T-helper 1 cell (primary cell): ENCODE measurements around the gene STRA6.

ENCODE experiments used
- DNase-seq, 5 donors: peaks; one replicate each; pipeline ENCODE4 v3.0.0-alpha.2; 2012 to 2020
- total RNA-seq, 4 donors: gene quantifications; one replicate each; lab custom pipeline; 2026; lab: John Stamatoyannopoulos, UW

The STRA6 gene, protein sequence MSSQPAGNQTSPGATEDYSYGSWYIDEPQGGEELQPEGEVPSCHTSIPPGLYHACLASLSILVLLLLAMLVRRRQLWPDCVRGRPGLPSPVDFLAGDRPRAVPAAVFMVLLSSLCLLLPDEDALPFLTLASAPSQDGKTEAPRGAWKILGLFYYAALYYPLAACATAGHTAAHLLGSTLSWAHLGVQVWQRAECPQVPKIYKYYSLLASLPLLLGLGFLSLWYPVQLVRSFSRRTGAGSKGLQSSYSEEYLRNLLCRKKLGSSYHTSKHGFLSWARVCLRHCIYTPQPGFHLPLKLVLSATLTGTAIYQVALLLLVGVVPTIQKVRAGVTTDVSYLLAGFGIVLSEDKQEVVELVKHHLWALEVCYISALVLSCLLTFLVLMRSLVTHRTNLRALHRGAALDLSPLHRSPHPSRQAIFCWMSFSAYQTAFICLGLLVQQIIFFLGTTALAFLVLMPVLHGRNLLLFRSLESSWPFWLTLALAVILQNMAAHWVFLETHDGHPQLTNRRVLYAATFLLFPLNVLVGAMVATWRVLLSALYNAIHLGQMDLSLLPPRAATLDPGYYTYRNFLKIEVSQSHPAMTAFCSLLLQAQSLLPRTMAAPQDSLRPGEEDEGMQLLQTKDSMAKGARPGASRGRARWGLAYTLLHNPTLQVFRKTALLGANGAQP
- 0 reads per million in 4 donors for total RNA-seq

DNA sequence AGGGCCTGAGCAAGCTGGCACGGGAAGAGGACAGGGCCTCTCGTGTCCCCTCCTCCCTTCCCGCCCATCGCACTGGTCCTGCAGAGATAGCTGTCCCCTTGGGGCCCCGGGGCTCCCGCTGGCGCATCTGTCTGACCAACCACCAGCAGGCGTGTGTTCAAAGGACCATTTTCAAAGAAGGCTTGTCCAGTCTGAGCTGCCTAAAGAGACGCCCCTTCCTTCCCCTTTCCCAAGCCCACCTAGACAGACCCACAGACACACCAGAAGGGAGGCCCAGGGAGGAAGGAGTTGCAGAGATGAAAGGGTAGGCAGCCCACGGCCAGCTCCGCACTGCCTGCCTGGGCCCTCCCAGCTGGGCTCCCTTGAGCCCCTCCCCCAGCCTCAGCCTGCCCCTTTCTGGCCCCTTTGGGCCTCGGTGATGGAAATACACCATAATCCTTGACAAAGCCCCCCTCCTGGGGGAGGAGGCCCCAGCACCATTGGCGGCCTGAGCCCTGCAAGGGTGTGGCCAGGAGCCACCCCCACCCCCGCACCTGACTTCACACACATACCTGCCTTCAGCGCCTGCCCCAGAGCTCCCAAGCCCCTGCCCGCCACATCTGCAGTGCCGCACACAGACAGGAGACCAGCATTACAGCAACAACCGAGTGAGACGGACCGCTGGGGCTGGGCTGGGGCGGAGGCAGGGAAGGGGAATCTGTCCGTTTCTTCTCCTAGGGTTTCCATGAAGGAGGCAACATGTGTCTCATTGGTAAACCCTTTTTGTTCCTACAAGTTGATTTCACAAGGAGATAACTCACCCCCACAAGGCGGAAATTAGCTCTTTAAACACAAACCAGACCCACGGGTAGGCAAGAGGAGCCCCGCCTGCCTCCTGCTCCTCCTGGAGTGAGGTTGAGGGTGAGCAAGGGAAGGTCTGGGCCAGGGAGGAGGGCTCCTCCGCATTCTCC lies at the start of gene STRA6:
STRA6 (minus strand) TSS at position 336 of the 950 bp plus-strand sequence. CDS start 520 bp downstream, outside the sequence.
- no peak for DNase-seq

- DNase-seq = no peak
Observed at GRCh38 chr15:74252291-74252690, 49.7 kb upstream of the STRA6 start.

DNA sequence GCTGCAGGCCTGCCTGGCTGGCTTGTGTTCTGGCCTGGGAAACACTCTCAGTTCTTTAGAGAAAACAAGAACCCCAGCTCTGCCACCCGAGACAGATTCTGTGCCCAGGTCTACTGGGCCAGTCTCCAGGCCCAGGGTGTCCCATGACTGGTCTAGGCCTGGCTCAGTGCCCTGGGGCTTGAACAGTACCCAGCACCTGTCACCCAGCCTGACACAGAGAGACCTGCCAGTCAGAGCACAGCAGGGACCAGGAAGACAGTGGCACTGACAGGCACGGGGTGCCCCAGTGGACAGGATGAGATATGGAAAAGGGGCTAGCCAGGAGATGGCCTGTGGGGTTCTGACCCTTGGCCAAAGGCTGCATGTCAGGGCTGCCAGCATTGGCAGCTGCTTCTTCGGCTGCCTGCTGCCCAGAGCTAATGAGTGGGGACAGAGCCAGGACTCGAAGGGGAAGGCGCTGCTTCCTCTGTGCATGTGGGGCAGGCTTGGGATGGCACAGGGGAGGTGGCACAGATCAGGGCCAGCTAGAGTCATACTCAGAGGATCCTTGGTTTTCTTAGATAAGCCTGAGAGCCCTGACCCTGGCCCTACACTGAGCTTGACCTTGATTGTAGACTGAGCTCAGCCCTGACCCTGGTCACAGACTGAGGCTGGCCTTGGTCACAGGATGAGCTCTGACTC lies 48.7 kb upstream of the STRA6 start:
- DNase-seq = no peak

DNA sequence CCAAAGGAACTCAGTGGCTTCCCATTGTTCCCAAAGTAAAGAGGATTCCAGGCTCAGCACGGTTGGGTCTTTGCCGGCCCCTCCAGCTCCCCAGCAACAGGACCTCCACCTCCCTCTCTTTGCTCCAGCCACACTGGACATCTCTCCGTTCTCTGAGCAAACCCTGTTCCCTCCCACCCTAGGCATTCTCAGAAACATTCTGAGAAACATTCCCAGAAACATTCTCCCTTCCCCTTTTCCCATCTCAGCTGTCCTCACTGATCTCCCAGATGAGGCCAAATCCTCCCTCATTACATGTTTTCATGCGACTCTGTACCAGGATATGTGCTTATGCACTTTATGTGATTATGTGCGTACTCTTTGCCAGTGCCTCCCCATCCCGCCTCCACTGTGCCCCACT lies 47.7 kb upstream of the STRA6 start:
- DNase-seq = no peak

DNA sequence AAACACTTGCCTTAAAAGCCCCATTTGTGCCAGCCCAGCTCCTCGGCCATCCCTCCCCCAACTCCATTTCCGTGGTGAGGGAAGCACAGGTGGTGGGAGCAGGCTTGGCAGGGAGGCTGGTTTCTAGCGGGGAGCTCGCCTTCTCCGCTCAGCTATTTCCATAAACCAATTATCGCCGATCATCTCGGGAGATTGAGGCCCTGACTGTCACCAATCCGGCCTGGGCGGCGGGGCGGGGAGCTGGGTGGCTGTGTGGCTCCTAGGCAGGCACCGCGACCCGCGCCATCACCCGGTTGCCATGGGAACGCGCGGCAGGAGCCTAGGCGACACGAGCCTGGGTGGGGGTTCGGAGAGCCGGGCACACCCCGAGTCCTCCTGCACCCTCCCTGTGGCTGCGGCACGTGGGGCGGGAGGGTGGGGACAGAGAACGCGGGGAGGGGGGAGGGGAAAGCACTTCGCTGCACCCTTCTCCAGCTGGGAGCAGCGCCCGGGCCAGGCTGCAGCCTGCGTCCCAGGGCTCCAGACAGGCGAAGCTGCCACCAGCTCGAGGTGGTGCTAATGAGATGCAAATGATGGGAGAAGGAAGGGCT lies 42.9 kb upstream of the STRA6 start:
- DNase-seq = no peak

DNA sequence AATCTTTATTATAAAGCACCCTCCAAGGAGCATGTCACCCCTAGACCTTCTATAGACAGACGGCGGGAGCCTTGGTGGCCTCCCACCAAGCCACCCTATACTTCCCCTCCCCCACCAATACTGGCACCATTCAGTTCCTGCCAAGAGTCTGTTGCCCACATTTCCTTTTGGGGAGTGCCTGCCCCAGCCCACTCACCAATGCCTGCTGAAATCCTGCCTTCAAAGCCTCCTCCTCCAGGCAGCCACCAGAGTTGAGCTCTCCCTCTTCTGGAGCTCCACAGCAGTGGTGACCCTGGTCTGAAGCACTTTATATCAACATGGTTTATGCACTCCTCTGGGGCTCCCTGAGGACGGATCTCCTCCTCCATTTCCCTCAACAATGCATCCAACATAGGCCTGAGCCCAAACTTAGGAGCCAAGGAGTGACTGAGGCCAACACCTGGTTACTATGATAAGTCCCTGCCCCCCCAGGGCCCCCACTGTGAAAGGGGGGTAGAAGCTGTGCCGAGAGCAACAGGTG lies 42.3 kb upstream of the STRA6 start:
- no peak for DNase-seq

- no peak for DNase-seq
Observed at GRCh38 chr15:74243431-74243830, 40.8 kb upstream of the STRA6 start.

- no peak for DNase-seq
Observed at GRCh38 chr15:74242441-74243185, 40.0 kb upstream of the STRA6 start.

DNA sequence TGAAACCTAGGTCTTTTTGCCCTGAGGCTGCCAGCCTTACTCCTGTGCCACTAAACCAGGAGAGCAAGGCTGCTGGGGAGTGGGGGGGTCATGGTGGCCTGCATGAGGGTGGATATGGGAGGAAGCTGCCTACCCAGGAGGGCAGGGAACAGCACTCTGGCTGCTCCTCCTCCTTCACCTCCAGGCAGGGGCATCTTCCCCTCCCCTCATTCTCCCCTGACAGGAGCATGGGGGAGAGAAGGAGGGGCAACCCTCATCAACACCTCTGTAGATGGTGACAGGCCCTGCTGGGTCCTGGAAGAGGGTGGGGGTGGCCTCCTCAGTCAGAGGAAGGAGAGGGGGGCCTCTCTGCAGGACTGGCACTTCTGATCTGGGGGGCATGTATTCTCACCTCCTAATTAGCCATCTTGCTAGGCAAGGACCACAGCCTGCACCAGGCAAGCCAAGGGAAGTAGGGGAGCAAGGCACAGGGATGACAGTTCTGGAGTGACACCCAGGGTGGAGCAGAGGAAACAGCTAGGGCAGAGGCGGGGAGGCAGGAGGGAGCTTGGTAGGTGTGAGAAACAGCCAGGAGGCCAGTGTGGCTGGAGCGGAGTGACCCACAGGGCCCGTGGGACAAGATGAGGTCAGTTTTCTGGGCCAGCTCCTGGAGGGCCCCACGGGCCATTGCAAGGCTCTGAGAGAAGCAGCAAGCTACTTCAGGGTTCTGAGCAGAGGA lies 38.5 kb upstream of the STRA6 start:
- DNase-seq = no peak

- DNase-seq = no peak
Observed at GRCh38 chr15:74240002-74240568, 37.5 kb upstream of the STRA6 start.

GRCh38 chr15:74239051-74239705 lies 36.6 kb upstream of the STRA6 start:
- DNase-seq = no peak

- DNase-seq = no peak
Observed at GRCh38 chr15:74235962-74236361, 33.4 kb upstream of the STRA6 start, which contains the start of gene CCDC33. CCDC33 (plus strand) TSS chr15:74236326; CDS start chr15:74236720, 394 bp downstream.

GRCh38 chr15:74234598-74234875 lies 31.9 kb upstream of the STRA6 start:
- DNase-seq = no peak

- DNase-seq = no peak
Observed at GRCh38 chr15:74233851-74234597, 31.4 kb upstream of the STRA6 start.

DNA sequence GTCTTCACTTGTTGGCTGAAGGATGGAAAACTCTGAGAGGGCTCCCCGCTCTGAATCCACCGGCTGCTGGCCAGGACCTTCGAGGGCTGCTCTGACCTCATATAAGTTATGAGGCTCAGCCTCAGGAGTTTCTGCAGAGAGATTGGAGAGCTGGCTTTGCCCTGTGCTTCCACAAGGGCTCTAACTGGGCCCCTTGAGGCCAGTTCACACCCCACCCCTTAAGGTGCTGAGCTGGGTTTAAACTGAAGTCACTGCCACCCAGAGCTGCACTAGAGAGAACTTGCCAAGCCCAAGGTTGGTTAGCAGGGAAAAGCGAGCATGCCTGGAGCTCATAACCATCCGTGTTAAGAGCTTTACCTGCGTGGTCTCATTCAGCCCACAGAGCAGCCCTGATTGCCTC lies 30.8 kb upstream of the STRA6 start:
- DNase-seq = no peak

GRCh38 chr15:74231475-74231874 lies 28.9 kb upstream of the STRA6 start:
- no peak for DNase-seq

GRCh38 chr15:74229686-74230085 lies 27.1 kb upstream of the STRA6 start:
- DNase-seq = no peak

- DNase-seq = no peak
Observed at GRCh38 chr15:74228723-74229081, 26.1 kb upstream of the STRA6 start.
